Activated CD4-positive, alpha-beta memory T cell treated with anti-CD3 and anti-CD28 coated beads for 36 hours (primary cell): ENCODE data around the gene WWTR1. TPM values are rescaled to one million over a fixed set of nuclear protein-coding genes. Genes with fewer than 3 reads are reported as not detected.

Source experiments
- CTCF ChIA-PET: fragments of 350-600 bp; sonication (Branson Sonifier 250); formaldehyde crosslinking; loops from one replicate; lab custom pipeline; 2021; ENCODE audit warnings: antibody characterized with exemption, inconsistent platforms; lab: Charles Lee
- POLR2A ChIA-PET: fragments of 350-600 bp; sonication (Branson Sonifier 250); formaldehyde crosslinking; loops from one replicate; lab custom pipeline; 2021; ENCODE audit warnings: antibody characterized with exemption; lab: Charles Lee
- DNase-seq: peaks from one replicate; pipeline ENCODE4 v3.0.0-alpha.2; 2020
- H3K27ac Mint-ChIP-seq: one replicate; pipeline ENCODE4 v1.8.0; 2021; ENCODE audit warnings: mixed read lengths
- H3K27me3 Mint-ChIP-seq: one replicate; pipeline ENCODE4 v1.8.0; 2021; ENCODE audit warnings: mixed read lengths
- H3K36me3 Mint-ChIP-seq: one replicate; pipeline ENCODE4 v1.8.0; 2021; ENCODE audit warnings: mixed read lengths
- H3K4me1 Mint-ChIP-seq: one replicate; pipeline ENCODE4 v1.8.0; 2021; ENCODE audit warnings: low read depth, mixed read lengths
- H3K4me3 Mint-ChIP-seq: one replicate; pipeline ENCODE4 v1.8.0; 2021; ENCODE audit warnings: mild to moderate bottlenecking, mixed read lengths
- H3K9me3 Mint-ChIP-seq: one replicate; pipeline ENCODE4 v1.8.0; 2021; ENCODE audit warnings: mixed read lengths
- intact Hi-C: fragments of 100-400 bp; cut with micrococcal nuclease; formaldehyde crosslinking; loops from one replicate; pipeline ENCODE4 v1.15.1; 2023
- total RNA-seq, 2 experiments: library from RNA; stranded (reverse); gene quantifications; one replicate each; pipeline ENCODE4 v1.2.3, GENCODE V29; 2021

The WWTR1 gene
- total RNA-seq, 2 experiments from 2014 or later = 1.0 to 1.2 TPM

GRCh38 chr3:149572796-149573414, 84.9 kb downstream of the WWTR1 start:
- Mint-ChIP-seq H3K9me3 (no peaks in the 10 kb centered on the region), H3K36me3 (no peaks in the 10 kb centered on the region), H3K4me1 (peaks cover 26% of the 10 kb centered on the region), H3K27me3 (peaks cover under 1% of the 10 kb centered on the region), H3K27ac (no peak overlapping the region), H3K4me3 (no peak overlapping the region)
- POLR2A ChIA-PET = no interaction called here
- DNase-seq = no peak
- CTCF ChIA-PET = interaction anchor here (1.4 to 7.6 kb wide), 4 partner anchors 144 to 307 kb away, joined by 3 to 100 read pairs (median 7); no protein-coding TSS in a partner anchor
- intact Hi-C loops = no loop called here

DNA sequence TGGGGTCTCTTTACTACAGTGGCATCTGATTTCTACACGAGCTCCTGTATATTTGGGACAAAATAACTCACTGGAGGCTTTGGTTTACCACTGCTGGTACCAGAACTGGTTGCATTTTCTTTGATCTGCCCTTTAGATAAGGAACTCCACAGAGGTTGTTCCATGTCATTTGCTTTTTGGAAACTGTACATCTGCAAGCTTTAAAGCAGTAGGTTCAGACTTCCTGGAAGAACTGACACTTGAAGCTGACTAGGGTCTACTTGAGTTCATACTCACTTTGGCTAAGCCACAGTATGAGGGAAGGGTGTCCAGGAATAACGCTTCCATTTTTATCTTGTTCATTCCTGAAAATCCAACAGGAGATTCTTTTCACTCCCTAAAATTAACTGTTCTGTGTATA, 86.4 kb downstream of the WWTR1 start:
- intact Hi-C loops = no loop called here
- Mint-ChIP-seq H3K27ac (no peak overlapping the region), H3K4me1 (peaks cover 21% of the 10 kb centered on the region), H3K36me3 (no peaks in the 10 kb centered on the region), H3K27me3 (no peaks in the 10 kb centered on the region), H3K9me3 (no peaks in the 10 kb centered on the region), H3K4me3 (no peak overlapping the region)
- DNase-seq = no peak
- ChIA-PET CTCF (interaction anchor here (5.2 to 7.6 kb wide), 3 partner anchors 147 to 200 kb away, joined by 29 to 100 read pairs (median 57); partner anchors contain the start of gene COMMD2), POLR2A (no interaction called here)

GRCh38 chr3:149570016-149570415, 87.8 kb downstream of the WWTR1 start:
- DNase-seq = no peak
- ChIA-PET POLR2A (no interaction called here), CTCF (interaction anchor here (0.7 to 7.6 kb wide), 13 partner anchors 10 to 230 kb away, joined by 3 to 100 read pairs (median 4); partner anchors contain the start of gene COMMD2)
- intact Hi-C loops = no loop called here
- no peaks in the 10 kb centered on the region for H3K36me3 Mint-ChIP-seq
- peaks cover 8% of the 10 kb centered on the region for H3K4me1 Mint-ChIP-seq
- H3K4me3 Mint-ChIP-seq = no peak overlapping the region
- H3K27me3 Mint-ChIP-seq = no peaks in the 10 kb centered on the region
- H3K9me3 Mint-ChIP-seq = no peaks in the 10 kb centered on the region
- no peak overlapping the region for H3K27ac Mint-ChIP-seq

GRCh38 chr3:149567381-149567780, 90.4 kb downstream of the WWTR1 start:
- intact Hi-C loops = no loop called here
- no peaks in the 10 kb centered on the region for H3K9me3 Mint-ChIP-seq
- ChIA-PET CTCF (interaction anchor here (1.6 to 7.6 kb wide), 6 partner anchors 13 to 241 kb away, joined by 5 to 100 read pairs (median 29); partner anchors contain the start of gene COMMD2), POLR2A (no interaction called here)
- H3K36me3 Mint-ChIP-seq = no peaks in the 10 kb centered on the region
- no peak for DNase-seq
- H3K4me3 Mint-ChIP-seq = no peak overlapping the region
- no peaks in the 10 kb centered on the region for H3K4me1 Mint-ChIP-seq
- peaks cover 4% of the 10 kb centered on the region for H3K27me3 Mint-ChIP-seq
- no peak overlapping the region for H3K27ac Mint-ChIP-seq

GRCh38 chr3:149566292-149566975, 91.4 kb downstream of the WWTR1 start:
- CTCF ChIA-PET = interaction anchor here (1.6 to 7.6 kb wide), 5 partner anchors 32 to 242 kb away, joined by 5 to 100 read pairs (median 29); partner anchors contain the start of gene COMMD2
- no peak for DNase-seq
- H3K27me3 Mint-ChIP-seq = peaks cover 4% of the 10 kb centered on the region
- no peak overlapping the region for H3K27ac Mint-ChIP-seq
- H3K36me3 Mint-ChIP-seq = no peaks in the 10 kb centered on the region
- no peaks in the 10 kb centered on the region for H3K4me1 Mint-ChIP-seq
- H3K4me3 Mint-ChIP-seq = no peak overlapping the region
- intact Hi-C loops = no loop called here
- POLR2A ChIA-PET = no interaction called here
- H3K9me3 Mint-ChIP-seq = no peaks in the 10 kb centered on the region

GRCh38 chr3:149564079-149564478, 93.7 kb downstream of the WWTR1 start:
- POLR2A ChIA-PET = no interaction called here
- intact Hi-C loops = no loop called here
- no peaks in the 10 kb centered on the region for H3K4me1 Mint-ChIP-seq

GRCh38 chr3:149563114-149563513, 94.7 kb downstream of the WWTR1 start:
- Mint-ChIP-seq H3K27ac (no peak overlapping the region), H3K9me3 (no peaks in the 10 kb centered on the region), H3K36me3 (no peaks in the 10 kb centered on the region), H3K4me1 (no peaks in the 10 kb centered on the region), H3K4me3 (no peak overlapping the region), H3K27me3 (peaks cover 11% of the 10 kb centered on the region)
- ChIA-PET CTCF (no interaction called here), POLR2A (no interaction called here)
- intact Hi-C loops = no loop called here
- no peak for DNase-seq

More at GRCh38 chr3:149564079-149564478, 93.7 kb downstream of the WWTR1 start:
- H3K9me3 Mint-ChIP-seq = no peaks in the 10 kb centered on the region
- no peak overlapping the region for H3K4me3 Mint-ChIP-seq
- DNase-seq = no peak
- H3K27ac Mint-ChIP-seq = no peak overlapping the region
- H3K36me3 Mint-ChIP-seq = no peaks in the 10 kb centered on the region
- H3K27me3 Mint-ChIP-seq = peaks cover 9% of the 10 kb centered on the region
- CTCF ChIA-PET = interaction anchor here (0.6 kb wide), 1 partner anchor 95 kb away, joined by 3 read pairs; no protein-coding TSS in a partner anchor

DNA sequence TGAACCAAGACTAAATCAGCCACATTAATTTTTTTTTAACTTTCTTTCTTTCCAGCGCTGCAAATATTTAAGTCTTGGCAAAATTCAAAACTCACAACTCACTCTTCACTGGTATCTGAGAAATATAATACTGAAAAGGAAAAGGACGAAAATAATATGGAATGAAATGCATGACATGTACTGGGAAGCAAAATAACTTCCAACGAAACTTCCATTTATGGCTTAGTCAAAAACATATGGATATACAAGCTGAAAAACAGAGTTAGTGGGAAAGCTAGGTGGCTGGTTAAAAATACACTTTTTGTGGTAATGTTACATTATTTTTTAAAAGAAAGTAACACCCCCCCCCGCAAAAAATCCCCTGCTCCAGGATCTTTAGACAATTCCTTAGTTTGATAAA, 97.2 kb downstream of the WWTR1 start:
- no peaks in the 10 kb centered on the region for H3K36me3 Mint-ChIP-seq
- H3K27me3 Mint-ChIP-seq = peaks cover 11% of the 10 kb centered on the region
- no peaks in the 10 kb centered on the region for H3K9me3 Mint-ChIP-seq
- no peak for DNase-seq
- H3K4me3 Mint-ChIP-seq = no peak overlapping the region
- no peak overlapping the region for H3K27ac Mint-ChIP-seq
- CTCF ChIA-PET = interaction anchor here (0.6 to 1.4 kb wide), 3 partner anchors 8 to 210 kb away, joined by 3 to 6 read pairs (median 3); no protein-coding TSS in a partner anchor
- intact Hi-C loops = no loop called here
- POLR2A ChIA-PET = no interaction called here
- H3K4me1 Mint-ChIP-seq = no peaks in the 10 kb centered on the region

DNA sequence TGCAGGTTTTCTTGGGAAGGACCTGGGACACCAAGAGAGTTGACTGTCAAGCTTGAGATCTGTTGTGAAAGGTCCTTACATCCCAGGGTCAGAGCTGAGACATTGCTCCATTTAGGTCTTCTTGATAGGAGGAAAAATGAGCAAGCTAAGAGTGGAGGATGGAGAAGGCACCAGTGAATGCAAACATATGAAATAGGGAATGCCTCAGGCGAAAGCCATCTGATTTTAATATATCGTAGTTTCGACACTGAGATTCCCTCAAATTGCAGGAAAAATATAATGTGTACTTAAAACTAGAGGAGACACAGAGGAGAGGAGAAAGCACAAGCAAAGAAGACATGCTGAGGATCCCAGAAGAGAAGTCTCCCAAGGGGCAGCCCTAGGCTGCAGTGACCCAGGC, 97.8 kb downstream of the WWTR1 start:
- Mint-ChIP-seq H3K27ac (no peak overlapping the region), H3K4me1 (no peaks in the 10 kb centered on the region), H3K36me3 (no peaks in the 10 kb centered on the region), H3K27me3 (peaks cover 11% of the 10 kb centered on the region), H3K4me3 (no peak overlapping the region), H3K9me3 (no peaks in the 10 kb centered on the region)
- CTCF ChIA-PET = interaction anchor here (0.6 to 1.4 kb wide), 3 partner anchors 9 to 211 kb away, joined by 3 to 6 read pairs (median 3); no protein-coding TSS in a partner anchor
- POLR2A ChIA-PET = no interaction called here
- intact Hi-C loops = no loop called here
- DNase-seq = no peak

GRCh38 chr3:149559525-149559924, 98.3 kb downstream of the WWTR1 start:
- Mint-ChIP-seq H3K27me3 (peaks cover 9% of the 10 kb centered on the region), H3K4me1 (no peaks in the 10 kb centered on the region), H3K4me3 (no peak overlapping the region), H3K27ac (no peak overlapping the region), H3K36me3 (no peaks in the 10 kb centered on the region), H3K9me3 (no peaks in the 10 kb centered on the region)
- CTCF ChIA-PET = interaction anchor here (1.4 kb wide), 1 partner anchor 9 kb away, joined by 6 read pairs; no protein-coding TSS in a partner anchor
- no peak for DNase-seq
- POLR2A ChIA-PET = no interaction called here
- intact Hi-C loops = no loop called here

DNA sequence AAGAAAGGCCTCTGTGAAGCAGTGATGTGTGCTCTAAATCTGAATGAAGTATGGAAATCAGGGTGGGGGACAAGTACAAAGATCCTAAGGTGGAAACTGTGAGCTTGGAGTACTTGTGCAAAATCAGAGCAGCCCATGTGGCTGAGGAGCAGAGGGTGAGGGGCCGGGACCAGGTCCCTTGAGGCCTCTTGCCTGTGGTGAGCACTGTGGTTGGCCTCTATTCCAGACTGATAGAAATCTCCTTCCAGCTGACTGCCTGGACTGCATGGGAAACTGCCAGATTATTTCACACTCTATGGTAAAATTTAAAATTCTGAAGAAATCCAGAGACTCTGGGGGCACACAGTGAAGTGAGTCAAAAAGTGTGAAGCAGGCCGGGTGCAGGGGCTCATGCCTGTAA, 101.9 kb downstream of the WWTR1 start:
- ChIA-PET CTCF (interaction anchor here (1.5 kb wide), 1 partner anchor 49 kb away, joined by 4 read pairs; no protein-coding TSS in a partner anchor), POLR2A (no interaction called here)
- no peaks in the 10 kb centered on the region for H3K9me3 Mint-ChIP-seq
- H3K36me3 Mint-ChIP-seq = no peaks in the 10 kb centered on the region
- H3K27me3 Mint-ChIP-seq = peaks cover 7% of the 10 kb centered on the region
- no peak overlapping the region for H3K27ac Mint-ChIP-seq
- DNase-seq = no peak
- intact Hi-C loops = no loop called here
- H3K4me3 Mint-ChIP-seq = no peak overlapping the region
- H3K4me1 Mint-ChIP-seq = no peaks in the 10 kb centered on the region

GRCh38 chr3:149554826-149555225, 103.0 kb downstream of the WWTR1 start:
- Mint-ChIP-seq H3K27ac (no peak overlapping the region), H3K4me3 (no peak overlapping the region), H3K9me3 (no peaks in the 10 kb centered on the region), H3K27me3 (peaks cover 2% of the 10 kb centered on the region), H3K36me3 (no peaks in the 10 kb centered on the region), H3K4me1 (no peaks in the 10 kb centered on the region)
- POLR2A ChIA-PET = no interaction called here
- DNase-seq = no peak
- CTCF ChIA-PET = no interaction called here
- intact Hi-C loops = no loop called here
